Retinal pigment epithelial cell (primary cell): ENCODE measurements around the gene PSMD5.
A peak's percentile ranks its signal among the peaks of the same experiment; 100 is the strongest.

Experiments used
- DNase-seq: peaks from one replicate; pipeline ENCODE4 v3.0.0-alpha.2; 2010; ENCODE audit warnings: low read depth
- H3K4me3 ChIP-seq: 2 replicates; pipeline ENCODE4 v1.5.1; 2011; ENCODE audit warnings: mild to moderate bottlenecking, low read length, control low read depth, moderate library complexity
- CTCF ChIP-seq: conservative IDR thresholded peaks from 2 replicates; pipeline ENCODE4 v1.5.1; 2011; ENCODE audit warnings: low read depth, low read length, control low read depth, inconsistent platforms

The PSMD5 gene

GRCh38 chr9:120874226-120875194, 31.8 kb upstream of the PSMD5 start:
- TF ChIP-seq CTCF = no peak

GRCh38 chr9:120873512-120873911, 30.8 kb upstream of the PSMD5 start:
- no peak for TF ChIP-seq CTCF

More at GRCh38 chr9:120874226-120875194, 31.8 kb upstream of the PSMD5 start:
- no peak for DNase-seq
- H3K4me3 ChIP-seq = no peak overlapping the region

GRCh38 chr9:120872791-120873502, 30.2 kb upstream of the PSMD5 start:
- no peak overlapping the region for H3K4me3 ChIP-seq
- no peak for DNase-seq
- no peak for TF ChIP-seq CTCF

More at GRCh38 chr9:120873512-120873911, 30.8 kb upstream of the PSMD5 start:
- no peak overlapping the region for H3K4me3 ChIP-seq
- no peak for DNase-seq

- DNase-seq = no peak
- no peak for TF ChIP-seq CTCF
These were observed 27.5 kb upstream of the PSMD5 start for GRCh38 chr9:120870206-120870605.

GRCh38 chr9:120869726-120870125, 27.0 kb upstream of the PSMD5 start:
- no peak for DNase-seq
- H3K4me3 ChIP-seq = no peak overlapping the region
- no peak for TF ChIP-seq CTCF

More at GRCh38 chr9:120870206-120870605, 27.5 kb upstream of the PSMD5 start:
- no peak overlapping the region for H3K4me3 ChIP-seq

- no peak for DNase-seq
- TF ChIP-seq CTCF = no peak
- H3K4me3 ChIP-seq = peak overlapping the region; percentile 69
These were observed 26.6 kb upstream of the PSMD5 start for GRCh38 chr9:120869360-120869687.
